Neural progenitor cell (in vitro differentiated cells): ENCODE results near the gene ZBTB12.
"Not testable (repeated sequence)": the region's sequence is repeated elsewhere in the genome, so short reads cannot be mapped to it uniquely, and the experiment has no call there.

Experiments used
- EZH2 ChIP-seq: fragments of 200-600 bp; sonication (generic); IDR thresholded peaks from 2 replicates; pipeline ENCODE4 v1.6.1; 2017; ENCODE audit warnings: antibody characterized with exemption, mild to moderate bottlenecking, moderate library complexity
- TF ChIP-seq, protein P1 (sequence below): fragments of 200-600 bp; sonication (generic); IDR thresholded peaks from 2 replicates; pipeline ENCODE4 v1.5.1; 2017; ENCODE audit warnings: antibody characterized with exemption, mild to moderate bottlenecking

DNA sequence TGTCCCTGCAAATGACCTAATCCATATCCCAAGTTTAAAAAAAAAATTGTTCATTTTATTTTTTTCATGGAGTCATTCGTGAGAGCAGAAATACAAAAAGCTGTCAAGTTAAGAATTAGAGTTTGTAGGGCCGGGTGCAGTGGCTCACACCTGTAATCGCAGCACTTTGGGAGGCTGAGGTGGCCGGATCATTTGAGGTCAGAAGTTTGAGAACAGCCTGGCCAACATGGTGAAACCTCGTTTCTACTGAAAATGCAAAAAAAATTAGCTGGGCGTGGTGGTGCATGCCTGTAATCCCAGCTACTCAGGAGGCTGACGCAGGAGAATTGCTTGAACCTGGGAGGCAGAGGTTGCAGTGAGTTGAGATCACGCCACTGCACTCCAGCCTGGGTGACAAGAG is 4.8 kb upstream of the ZBTB12 start:
- TF ChIP-seq, protein P1, sequence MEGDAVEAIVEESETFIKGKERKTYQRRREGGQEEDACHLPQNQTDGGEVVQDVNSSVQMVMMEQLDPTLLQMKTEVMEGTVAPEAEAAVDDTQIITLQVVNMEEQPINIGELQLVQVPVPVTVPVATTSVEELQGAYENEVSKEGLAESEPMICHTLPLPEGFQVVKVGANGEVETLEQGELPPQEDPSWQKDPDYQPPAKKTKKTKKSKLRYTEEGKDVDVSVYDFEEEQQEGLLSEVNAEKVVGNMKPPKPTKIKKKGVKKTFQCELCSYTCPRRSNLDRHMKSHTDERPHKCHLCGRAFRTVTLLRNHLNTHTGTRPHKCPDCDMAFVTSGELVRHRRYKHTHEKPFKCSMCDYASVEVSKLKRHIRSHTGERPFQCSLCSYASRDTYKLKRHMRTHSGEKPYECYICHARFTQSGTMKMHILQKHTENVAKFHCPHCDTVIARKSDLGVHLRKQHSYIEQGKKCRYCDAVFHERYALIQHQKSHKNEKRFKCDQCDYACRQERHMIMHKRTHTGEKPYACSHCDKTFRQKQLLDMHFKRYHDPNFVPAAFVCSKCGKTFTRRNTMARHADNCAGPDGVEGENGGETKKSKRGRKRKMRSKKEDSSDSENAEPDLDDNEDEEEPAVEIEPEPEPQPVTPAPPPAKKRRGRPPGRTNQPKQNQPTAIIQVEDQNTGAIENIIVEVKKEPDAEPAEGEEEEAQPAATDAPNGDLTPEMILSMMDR: not testable (repeated sequence)
- not testable (repeated sequence) for TF ChIP-seq EZH2
